HG02884 (cell line): Measurements from ENCODE around the gene TIMM9.
"Not testable (repeated sequence)": the region's sequence is repeated elsewhere in the genome, so short reads cannot be mapped to it uniquely, and the experiment has no call there.

Experiments
- ATAC-seq: cut with Tn5 transposase; IDR thresholded peaks from one replicate; pipeline ENCODE4 v1.9.1; 2021; ENCODE audit warnings: mild to moderate bottlenecking, moderate library complexity; ENCODE audit not compliant: unreplicated experiment

Gene TIMM9, protein sequence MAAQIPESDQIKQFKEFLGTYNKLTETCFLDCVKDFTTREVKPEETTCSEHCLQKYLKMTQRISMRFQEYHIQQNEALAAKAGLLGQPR

DNA sequence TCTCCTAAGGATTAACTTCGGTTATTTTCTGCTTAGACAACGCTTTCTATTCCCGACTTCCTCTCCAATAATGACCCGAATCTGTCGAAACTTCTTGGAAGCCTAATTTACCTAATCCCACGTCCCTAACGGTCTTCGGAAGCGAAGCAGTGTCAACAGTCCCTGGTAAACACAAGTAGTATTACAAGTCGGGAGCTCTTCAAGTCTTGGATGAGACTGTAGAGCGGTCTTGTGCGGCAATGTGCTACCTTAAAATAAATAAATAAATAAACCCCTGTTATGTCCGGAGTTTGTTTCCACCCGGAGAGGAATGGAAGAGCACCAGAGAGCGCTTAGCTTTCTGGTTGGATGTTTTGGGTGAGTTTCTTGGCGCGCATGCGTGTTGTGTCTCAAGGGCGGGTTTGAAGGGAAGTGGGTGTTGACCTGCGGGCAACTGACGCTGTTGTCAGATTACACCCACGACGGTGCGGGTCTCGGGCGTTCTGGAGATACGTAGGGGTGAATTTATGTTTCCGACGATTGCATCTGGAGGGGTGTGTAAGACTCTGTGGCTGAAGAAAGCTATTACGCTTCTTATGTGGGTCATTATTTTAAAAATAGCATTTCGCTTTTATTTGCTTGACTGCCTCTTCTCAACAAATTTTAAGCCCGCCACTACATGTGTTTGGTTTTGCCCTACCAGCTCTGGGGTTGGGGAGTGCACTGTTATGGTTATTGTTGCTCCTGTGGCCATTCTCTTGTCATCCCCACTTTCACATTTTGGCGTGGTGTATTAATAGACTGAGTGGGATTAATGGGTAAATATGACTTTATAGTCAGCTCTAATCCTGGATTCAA is at the start of gene TIMM9, which contains the start of gene KIAA0586:
Gene TIMM9 (minus strand): TSS at position 251 of the 837 bp plus-strand sequence. CDS start 15,586 bp downstream, outside the sequence.
Gene KIAA0586 (plus strand): TSS at position 439 of the 837 bp plus-strand sequence. CDS start 546 bp downstream, outside the sequence.
- ATAC-seq, result peak; percentile 87

DNA sequence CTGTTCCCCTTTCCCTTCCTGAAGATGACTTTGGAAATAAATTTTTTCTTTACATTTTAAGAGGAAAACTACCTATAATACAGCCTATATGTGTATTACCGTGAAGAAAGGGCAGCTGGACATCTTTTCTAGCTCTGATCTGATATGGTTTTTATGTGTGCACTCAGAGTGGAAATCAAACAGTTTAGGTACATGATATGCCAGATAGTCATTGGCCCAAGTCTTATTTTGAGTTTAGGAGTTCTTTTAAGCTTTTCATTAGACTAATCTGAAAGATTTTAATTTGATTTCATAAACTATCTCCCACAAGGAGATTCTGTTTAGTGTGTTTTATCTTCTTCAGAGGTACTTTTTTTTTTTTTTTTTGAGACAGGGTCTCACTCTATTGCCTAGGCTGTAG is 49.0 kb upstream of the TIMM9 start:
- ATAC-seq, result no peak

DNA sequence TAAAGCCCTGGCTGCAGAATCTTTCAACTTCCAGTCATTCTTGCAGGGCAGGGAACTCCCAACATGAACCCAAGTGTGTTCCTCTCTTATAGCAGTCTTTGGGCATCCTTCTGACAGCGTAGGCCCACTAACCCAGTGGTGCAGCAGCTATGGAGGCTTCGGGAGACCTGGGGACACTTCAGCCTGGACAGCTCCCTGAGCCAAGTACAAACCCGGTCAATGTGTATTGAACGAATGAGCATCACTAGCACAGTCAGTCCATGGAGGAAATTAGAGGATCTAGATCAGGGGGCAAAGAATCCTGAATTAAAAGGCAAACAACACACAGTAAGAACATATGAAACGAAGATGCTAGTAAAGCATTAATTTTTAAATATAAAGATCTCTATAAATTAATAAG is 42.0 kb upstream of the TIMM9 start:
- no peak for ATAC-seq

DNA sequence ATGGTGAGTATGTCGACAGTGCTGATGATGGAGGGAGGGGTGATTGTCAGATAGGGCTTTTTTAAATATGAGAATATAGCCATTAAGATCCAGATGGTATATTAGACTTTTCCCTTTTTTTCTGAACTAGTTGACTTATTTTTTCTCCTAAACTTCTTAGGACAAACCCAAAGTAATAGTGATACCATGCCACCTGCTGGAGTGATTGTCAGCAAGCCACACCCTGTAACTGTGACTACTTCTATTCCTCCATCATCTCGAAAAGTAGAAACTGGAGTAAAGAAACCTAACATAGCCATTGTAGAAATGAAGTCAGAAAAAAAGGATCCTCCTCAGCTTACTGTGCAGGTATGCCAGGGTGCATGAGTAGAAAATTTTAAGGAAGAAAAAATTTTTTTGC is 40.2 kb upstream of the TIMM9 start:
- no peak for ATAC-seq

DNA sequence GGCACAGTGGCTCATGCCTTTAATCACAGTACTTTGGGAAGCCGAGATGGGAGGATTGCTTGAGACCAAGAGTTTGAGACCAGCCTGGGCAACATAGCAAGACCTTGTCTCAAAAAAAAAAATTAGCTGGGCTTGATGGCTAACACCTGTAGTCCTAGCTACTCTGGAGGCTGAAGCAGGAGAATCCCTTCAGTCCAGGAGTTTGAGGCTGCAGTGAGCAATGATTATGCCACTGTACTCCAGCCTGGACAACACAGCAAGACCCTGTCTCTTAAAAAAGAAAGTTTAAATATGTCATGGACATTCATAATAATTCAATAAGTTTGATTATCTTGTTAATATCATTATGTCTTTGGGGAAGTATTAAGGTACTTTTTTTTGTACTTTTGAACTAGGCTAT is 39.1 kb upstream of the TIMM9 start:
- no peak for ATAC-seq

DNA sequence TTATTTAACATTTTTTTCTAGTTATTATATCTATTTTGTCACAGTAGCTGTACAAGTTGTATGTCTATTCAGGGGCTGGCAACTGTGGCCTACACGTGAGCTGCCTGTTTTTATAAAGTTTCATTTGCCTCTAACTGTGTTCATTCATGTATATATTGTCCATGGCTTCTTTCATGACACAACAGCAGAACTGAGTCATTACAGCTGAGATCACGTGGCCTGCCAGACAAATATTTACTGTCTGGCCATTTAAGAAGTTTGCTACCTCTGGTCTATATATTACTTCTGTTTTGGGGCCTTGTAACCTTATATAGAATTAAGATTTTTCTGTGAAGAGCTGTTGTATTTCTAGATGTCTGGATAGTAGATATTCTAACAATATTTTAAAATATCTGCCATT is 38.1 kb upstream of the TIMM9 start:
- ATAC-seq, result no peak

DNA sequence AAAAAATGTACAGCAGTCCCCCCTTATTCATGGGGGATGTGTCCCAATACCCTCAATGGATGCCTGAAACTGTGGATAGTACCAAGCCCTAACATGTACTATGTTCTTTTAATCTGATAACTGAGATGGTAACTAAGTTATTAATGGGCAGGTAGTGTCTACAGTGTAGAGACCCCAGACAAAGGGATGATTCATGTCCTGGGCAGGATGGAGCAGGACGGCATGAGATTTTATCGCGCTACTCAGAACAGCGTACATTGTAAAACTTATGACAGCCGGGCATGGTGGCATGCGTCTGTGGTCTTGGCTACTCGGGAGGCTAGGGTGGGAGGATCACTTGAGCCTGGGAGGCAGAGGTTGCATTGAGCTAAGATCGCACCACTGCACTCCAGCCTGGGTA is 37.3 kb upstream of the TIMM9 start:
- no peak for ATAC-seq

DNA sequence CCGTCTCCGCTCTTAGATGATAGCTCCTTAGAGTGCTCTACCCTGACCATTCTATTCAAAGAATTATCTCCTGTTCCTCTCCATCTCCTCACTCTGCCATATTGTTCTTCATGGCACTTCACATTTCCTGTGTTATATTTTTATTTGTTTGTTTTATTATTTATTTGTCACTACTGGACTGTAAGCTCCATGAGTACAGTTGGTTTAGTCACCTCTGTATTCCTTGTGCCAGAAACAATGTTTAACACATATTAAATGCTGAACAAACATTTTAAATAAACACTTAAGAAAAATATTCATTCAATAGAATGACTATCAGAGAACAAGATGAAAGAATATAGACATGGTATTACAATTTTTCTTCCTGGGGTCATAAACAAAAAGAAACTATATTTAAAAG is 35.8 kb upstream of the TIMM9 start:
- ATAC-seq, result no peak

DNA sequence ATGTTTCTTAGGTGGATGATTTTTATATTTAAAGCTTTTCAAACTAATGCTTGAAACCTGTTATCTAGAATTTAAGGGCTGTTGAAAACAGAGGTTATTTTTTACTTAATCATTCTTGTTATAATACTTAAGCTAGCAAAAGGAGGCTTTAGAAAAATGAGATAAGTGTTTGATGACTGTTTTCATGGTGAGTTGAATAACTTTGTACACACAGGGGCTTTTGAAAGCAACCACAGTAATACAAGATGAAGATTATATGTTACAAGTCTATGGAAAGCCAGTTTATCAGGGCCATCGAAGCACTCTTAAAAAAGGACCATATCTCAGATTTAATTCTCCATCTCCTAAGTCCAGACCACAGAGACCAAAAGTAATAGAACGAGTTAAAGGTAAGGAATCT is 33.4 kb upstream of the TIMM9 start:
- ATAC-seq, result no peak

DNA sequence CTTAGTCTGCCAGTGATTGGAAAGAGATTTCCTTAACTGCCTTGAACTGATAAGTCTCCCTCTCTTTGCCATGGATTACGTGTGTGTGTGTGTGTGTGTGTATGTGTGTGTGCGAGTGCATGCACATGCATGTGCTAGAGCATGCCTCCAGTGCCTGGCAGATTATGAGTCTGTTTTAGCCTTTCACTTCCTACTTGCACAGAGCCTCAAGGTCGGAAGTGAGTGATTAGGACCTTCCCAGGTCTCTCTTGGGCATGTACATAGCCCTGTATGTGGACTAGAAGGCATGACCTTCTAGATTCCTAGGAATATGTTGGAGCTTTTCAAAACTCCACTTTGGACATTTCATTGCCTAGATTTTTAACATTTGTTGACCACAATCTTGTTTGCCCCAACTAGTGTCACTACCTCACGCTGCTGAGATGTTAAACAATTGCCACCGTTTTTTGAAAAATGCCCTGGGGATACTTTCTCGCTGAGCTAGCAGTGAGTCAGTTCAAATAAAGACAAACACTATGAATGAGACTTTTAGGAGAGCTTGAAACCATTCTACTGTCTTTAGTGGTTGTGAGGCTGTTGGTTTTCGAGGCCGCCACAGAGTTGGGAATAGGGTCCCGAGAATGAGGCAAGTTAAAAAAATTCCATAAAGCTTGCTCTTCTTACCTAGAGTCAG is 28.4 kb upstream of the TIMM9 start:
- ATAC-seq, result no peak

DNA sequence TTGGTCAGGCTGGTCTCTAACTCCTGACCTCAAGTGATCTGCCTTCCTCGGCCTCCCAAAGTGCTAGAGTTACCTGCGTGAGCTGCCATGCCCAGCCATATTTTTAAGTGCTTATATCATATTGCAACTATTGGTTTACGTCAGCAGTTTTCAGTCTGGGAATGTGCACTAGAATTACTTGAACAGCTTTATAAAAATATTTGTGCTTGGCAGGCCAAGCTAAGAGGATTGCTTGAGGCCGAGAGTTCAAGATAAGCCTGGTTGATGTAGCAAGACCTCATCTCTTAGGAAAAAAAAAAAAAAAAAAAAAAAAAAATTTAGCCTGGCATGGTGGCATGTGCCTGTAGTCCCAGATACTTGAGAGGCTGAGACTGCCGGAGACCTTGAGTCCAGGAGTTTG is 17.3 kb upstream of the TIMM9 start:
- ATAC-seq, result no peak

DNA sequence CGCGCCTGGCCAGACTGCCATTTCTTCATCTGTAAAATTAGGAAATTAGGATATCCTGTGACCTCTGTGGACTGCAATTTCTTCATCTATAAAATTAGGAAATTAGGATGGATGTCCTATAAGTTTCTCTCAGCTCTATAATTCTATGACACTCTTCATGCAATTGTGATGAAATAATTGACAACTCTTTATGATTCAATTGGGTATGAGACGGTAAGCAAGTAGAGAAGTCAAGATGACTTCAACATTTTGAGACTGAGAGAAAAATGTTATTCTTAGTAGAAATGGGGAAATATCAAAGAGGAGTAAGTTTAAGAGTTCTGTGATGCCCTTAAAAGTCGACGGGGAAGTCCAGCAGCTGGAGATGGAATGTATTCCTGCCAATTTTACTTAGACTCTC is 12.1 kb upstream of the TIMM9 start:
- ATAC-seq, result no peak

DNA sequence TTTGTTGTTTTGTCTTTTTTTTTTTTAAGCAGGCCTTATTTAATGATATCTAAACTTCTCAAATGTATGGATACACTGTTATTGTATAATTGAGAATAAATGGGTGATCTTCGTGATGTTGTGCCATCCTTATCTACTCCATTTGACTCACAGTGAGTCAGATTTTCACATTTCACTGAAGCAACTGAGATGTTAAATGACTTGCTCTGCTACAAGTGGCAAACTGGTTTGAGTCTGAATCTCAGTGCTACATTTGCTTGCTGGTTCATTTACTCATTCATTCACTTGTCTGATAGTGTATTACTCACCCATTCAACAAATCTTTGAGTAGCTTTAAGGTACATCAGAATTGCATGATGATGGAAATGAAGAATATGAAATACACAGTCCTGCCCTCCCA is 2.8 kb upstream of the TIMM9 start:
- ATAC-seq, result no peak

DNA sequence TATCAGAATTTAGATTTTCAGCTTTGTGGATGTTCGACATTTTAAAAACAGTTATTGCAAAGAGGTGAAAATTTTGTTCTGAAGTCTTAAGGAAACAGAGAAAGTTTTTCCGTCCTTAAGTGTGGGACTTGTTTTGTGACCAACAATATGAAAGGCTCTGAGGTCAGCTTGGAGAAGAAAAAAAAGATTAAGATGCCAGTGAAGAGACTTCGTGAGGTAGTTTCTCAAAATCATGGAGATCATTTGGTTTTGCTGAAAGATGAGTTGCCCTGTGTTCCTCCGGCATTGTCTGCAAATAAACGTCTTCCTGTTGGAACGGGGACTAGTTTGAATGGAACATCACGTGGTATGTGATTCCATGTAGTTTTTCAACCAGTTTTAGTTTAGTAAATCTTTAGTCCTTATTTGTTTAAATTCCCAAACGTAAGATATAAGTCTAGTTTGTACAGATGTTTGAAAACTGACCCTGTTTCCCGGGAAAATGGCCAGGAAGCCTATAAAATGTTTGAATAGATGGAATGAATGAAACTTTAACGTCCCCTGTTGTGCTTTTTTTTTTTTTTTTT is 870 bp upstream of the TIMM9 start:
- no peak for ATAC-seq

DNA sequence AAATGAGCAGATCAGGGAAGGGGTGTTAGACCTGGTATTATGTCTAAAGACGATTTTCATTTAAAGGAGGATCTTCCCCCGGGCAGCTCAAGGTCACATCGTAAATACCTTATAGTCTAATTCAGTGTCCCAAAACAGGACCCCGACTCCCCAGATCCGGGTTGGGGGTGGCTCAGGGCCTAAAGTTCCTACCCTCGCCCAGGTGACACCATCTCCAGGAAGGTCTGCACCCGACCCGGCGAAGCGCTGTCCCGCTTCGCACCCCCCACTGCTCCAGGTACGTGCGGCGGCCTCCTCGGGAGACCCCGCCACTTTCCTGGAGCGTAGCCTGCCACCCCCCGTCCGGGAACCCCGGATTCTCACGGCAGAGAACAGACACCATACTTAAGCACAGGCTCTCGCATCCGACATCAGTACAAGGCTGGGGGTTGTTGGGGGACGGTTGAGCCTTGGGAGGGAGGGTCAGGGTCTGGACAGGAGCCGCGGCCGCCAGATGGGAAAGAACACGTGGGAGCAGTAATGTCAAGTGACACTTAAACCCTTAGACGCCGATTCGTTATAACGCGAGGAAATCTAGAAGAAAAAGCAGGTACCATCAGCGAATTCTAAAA is 556 bp downstream of the TIMM9 start:
- ATAC-seq, result no peak

DNA sequence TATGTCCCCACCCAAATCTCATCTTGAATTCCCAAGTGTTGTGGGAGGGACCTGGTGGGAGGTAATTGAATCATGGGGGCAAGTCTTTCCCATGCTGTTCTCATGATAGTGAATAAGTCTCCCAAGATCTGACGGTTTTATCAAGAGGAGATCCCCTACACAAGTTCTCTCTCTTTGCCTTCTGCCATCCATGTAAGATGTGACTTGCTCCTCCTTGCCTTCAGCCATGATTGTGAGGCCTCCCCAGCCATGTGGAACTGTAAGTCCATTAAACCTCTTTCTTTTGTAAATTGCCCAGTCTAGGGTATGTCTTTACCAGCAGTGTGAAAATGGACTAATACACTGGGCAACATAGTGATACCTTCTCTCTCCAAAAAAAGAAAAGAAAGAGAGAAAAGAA is 10.4 kb downstream of the TIMM9 start:
- not testable (repeated sequence) for ATAC-seq

DNA sequence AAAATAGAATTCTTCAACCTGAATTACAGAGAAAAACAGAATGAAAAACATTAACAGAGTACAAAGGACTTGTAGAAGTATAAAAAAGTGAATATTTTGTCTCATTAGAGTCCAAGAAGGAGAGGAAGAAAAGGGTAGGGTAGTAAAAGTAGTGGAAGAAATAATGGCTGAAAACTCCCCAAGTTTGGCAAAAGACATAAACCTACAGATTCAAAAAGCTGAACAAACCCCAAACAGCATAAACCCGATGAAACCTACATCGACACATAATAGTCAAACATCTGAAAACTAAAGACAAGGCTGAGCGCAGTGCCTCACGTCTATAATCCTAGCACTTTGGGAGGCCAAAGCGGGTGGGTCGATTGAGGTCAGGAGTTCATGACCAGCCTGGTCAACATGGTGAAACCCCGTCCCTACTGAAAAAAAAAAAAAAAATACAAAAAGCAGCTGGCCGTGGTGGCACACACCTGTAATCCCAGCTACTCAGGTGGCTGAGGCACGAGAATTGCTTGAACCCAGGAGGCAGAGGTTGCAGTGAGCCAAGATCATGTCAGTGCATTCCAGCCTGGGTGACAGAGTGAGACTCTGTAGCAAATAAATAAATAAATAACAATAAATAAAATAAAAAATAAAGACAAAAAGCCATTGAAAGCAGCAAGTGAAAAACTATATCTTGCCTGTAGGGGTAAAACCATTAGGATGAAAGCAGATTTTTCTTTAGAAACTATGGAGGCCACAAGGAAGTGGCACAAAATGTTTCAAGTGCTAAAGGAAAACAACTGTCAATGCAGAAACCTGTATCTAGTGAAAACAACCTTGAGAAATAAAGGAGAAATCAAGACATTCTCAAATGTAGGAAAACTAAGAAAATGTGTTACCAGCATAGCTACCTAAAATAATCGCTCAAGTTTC is 11.4 kb downstream of the TIMM9 start:
- no peak for ATAC-seq

DNA sequence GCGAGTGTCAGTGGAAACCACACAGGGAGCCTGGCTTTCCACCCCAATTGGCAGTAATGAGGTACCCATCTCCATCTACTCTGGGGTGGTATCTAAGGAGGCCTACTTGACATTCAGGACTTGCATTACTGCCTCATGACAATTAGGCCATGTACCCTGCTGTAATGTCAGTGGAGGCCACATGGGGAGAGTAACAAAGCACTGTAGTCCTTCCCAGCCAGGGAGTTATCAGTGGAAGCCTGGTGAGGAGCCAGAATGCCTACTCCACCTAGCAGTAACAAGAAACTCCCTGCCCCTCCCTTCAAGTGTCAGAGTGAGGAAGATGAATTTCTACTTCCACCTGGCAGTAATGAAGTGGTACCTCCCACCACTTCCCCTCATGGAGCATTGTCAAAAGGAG is 12.5 kb downstream of the TIMM9 start:
- no peak for ATAC-seq

DNA sequence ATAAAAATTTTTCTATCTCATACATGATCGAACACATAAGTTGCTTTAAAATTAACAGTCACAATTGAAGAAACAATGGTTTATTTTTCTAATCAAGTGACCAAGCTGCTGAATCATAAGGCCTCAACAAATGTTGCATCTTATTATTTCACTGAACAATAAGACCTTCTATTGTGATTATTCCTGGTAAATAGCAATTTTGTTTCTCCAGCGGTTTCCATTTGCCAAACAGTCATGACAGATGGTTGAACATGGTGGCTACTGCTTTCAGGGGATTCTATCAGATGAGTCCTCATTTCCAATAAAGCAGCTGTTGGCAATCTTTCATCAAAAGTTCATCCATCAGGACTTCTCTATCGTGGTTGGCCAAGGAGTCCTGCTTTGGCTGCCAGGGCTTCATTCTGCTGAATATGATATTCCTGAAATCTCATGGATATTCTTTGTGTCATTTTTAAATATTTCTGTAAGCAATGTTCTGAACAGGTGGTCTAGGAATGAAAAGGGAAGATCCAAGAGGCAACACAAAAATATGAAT is 18.6 kb downstream of the TIMM9 start:
- no peak for ATAC-seq

DNA sequence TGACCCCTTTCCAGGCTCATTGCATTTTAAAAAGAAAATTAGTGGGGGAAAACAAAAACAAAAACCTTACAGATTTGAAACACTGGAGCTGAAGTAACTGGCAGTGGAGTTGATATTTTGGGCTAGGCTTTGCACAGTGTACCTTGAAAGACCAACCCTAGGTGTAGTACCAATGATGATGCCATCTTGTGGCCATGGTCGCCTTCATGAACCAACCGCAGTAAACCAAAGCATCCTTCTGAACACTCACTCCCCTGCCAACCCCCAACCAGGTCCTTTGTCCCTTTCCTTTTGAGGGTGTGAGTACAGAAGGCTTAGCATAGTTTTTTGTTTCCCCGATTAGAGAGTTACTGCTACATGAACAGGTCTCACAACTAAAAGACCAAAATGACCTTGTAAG is 25.7 kb downstream of the TIMM9 start:
- ATAC-seq, result no peak
